ENCODE measurements around the gene G2E3.
"Not testable (repeated sequence)": the region's sequence is repeated elsewhere in the genome, so short reads cannot be mapped to it uniquely, and the experiment has no call there.

Gene G2E3

GRCh38 chr14:30560581-30560980 lies 1.6 kb downstream of the G2E3 start:
- DNase-seq (ENCODE audit: low read depth) = no peak

GRCh38 chr14:30564235-30564867 lies 5.4 kb downstream of the G2E3 start:
- DNase-seq (ENCODE audit: low read depth) = no peak

- DNase-seq (ENCODE audit: low read depth) = no peak
These were observed 5.9 kb downstream of the G2E3 start for GRCh38 chr14:30564868-30565248.

GRCh38 chr14:30569216-30569902 lies 10.4 kb downstream of the G2E3 start:
- no peak for DNase-seq (ENCODE audit: low read depth)

GRCh38 chr14:30569903-30570226 lies 10.9 kb downstream of the G2E3 start:
- DNase-seq (ENCODE audit: low read depth) = no peak

GRCh38 chr14:30572237-30572636 lies 13.3 kb downstream of the G2E3 start:
- no peak for DNase-seq (ENCODE audit: low read depth)

- no peak for DNase-seq (ENCODE audit: low read depth)
These were observed 13.8 kb downstream of the G2E3 start for GRCh38 chr14:30572771-30573170.

GRCh38 chr14:30573226-30573814 lies 14.4 kb downstream of the G2E3 start:
- DNase-seq (ENCODE audit: low read depth) = no peak

- no peak for DNase-seq (ENCODE audit: low read depth)
These were observed 15.0 kb downstream of the G2E3 start for GRCh38 chr14:30573966-30574365.

GRCh38 chr14:30574777-30575176 lies 15.8 kb downstream of the G2E3 start:
- not testable (repeated sequence) for DNase-seq (ENCODE audit: low read depth)

GRCh38 chr14:30576333-30576732 lies 17.4 kb downstream of the G2E3 start:
- not testable (repeated sequence) for DNase-seq (ENCODE audit: low read depth)

- DNase-seq (ENCODE audit: low read depth) = no peak
These were observed 21.8 kb downstream of the G2E3 start for GRCh38 chr14:30580616-30581282.

GRCh38 chr14:30581283-30581625 lies 22.3 kb downstream of the G2E3 start:
- no peak for DNase-seq (ENCODE audit: low read depth)

GRCh38 chr14:30582376-30582775 lies 23.4 kb downstream of the G2E3 start:
- no peak for DNase-seq (ENCODE audit: low read depth)

- DNase-seq (ENCODE audit: low read depth) = no peak
These were observed 25.2 kb downstream of the G2E3 start for GRCh38 chr14:30584058-30584630.

GRCh38 chr14:30585204-30585603 lies 26.2 kb downstream of the G2E3 start:
- no peak for DNase-seq (ENCODE audit: low read depth)

GRCh38 chr14:30587141-30587540 lies 28.2 kb downstream of the G2E3 start:
- no peak for DNase-seq (ENCODE audit: low read depth)

GRCh38 chr14:30588873-30589272 lies 29.9 kb downstream of the G2E3 start:
- no peak for DNase-seq (ENCODE audit: low read depth)

GRCh38 chr14:30596935-30597334 lies 38.0 kb downstream of the G2E3 start:
- no peak for DNase-seq (ENCODE audit: low read depth)

GRCh38 chr14:30597504-30597903 lies 38.5 kb downstream of the G2E3 start:
- DNase-seq (ENCODE audit: low read depth) = no peak

GRCh38 chr14:30600922-30601918 lies 42.3 kb downstream of the G2E3 start:
- DNase-seq (ENCODE audit: low read depth) = no peak

GRCh38 chr14:30603402-30603801 lies 44.4 kb downstream of the G2E3 start:
- DNase-seq (ENCODE audit: low read depth) = no peak
